BJ (cell line): ENCODE data around the gene ACAD8. TPM values are rescaled to one million over a fixed set of nuclear protein-coding genes. Genes with fewer than 3 reads are reported as not detected.

Experiments used
- CTCF ChIA-PET: fragments of 350-600 bp; formaldehyde crosslinking; extraction: SDS; loops from one replicate; lab custom pipeline; 2021; ENCODE audit warnings: antibody characterized with exemption, inconsistent platforms; lab: Yijun Ruan, JAX
- POLR2A ChIA-PET: fragments of 300-600 bp; sonication (Branson Sonifier 250); formaldehyde crosslinking; extraction: SDS; loops from one replicate; lab custom pipeline; 2021; ENCODE audit warnings: antibody characterized with exemption; lab: Charles Lee
- DNase-seq: peaks from one replicate; pipeline ENCODE4 v3.0.0-alpha.2; 2011; ENCODE audit warnings: low read depth
- H3K27me3 ChIP-seq: 2 replicates; pipeline ENCODE4 v1.6.0; 2011; ENCODE audit warnings: low read length; ENCODE audit not compliant: control insufficient read depth, insufficient read depth
- H3K36me3 ChIP-seq: 2 replicates; pipeline ENCODE4 v1.5.1; 2011; ENCODE audit warnings: low read length; ENCODE audit not compliant: control insufficient read depth, insufficient read depth
- H3K4me3 ChIP-seq: 2 replicates; pipeline ENCODE4 v1.5.1; 2011; ENCODE audit warnings: low read depth, mild to moderate bottlenecking, control low read depth, low read length
- CTCF ChIP-seq: IDR thresholded peaks from 2 replicates; pipeline ENCODE4 v1.5.1; 2011; ENCODE audit warnings: low read depth, mild to moderate bottlenecking, control low read depth, inconsistent platforms, low read length, moderate library complexity; ENCODE audit not compliant: insufficient read depth
- polyA plus RNA-seq: library from polyadenylated mRNA; depleted of rRNA; stranded (reverse); fragments of >200 nt; gene quantifications from 2 replicates; pipeline ENCODE4 v1.2.3, GENCODE V29; 2011

Gene ACAD8
- polyA plus RNA-seq, 1 experiment, result 19.4 TPM

GRCh38 chr11:134264966-134265764 is 11.8 kb downstream of the ACAD8 start:
- ChIA-PET POLR2A (no interaction called here), CTCF (interaction anchor here (0.9 kb wide), 1 partner anchor 32 kb away, joined by 3 read pairs; no protein-coding TSS in a partner anchor)
- no peak for DNase-seq
- Histone ChIP-seq H3K4me3 (no peak overlapping the region), H3K27me3 (no peaks in the 10 kb centered on the region; the same call in none of the 2 replicates), H3K36me3 (peaks cover 9% of the 10 kb centered on the region)
- no peak for TF ChIP-seq CTCF

GRCh38 chr11:134266440-134266839 is 13.1 kb downstream of the ACAD8 start:
- Histone ChIP-seq H3K36me3 (peaks cover 6% of the 10 kb centered on the region), H3K4me3 (no peak overlapping the region), H3K27me3 (peaks cover 2% of the 10 kb centered on the region)
- ChIA-PET CTCF (interaction anchor here (0.9 to 1.3 kb wide), 2 partner anchors 12 to 216 kb away, joined by 3 read pairs; no protein-coding TSS in a partner anchor), POLR2A (no interaction called here)
- TF ChIP-seq CTCF, result no peak
- DNase-seq, result no peak

GRCh38 chr11:134266841-134267251 is 13.5 kb downstream of the ACAD8 start:
- TF ChIP-seq CTCF, result no peak
- POLR2A ChIA-PET, result no interaction called here
- peak; percentile 74 for DNase-seq
- Histone ChIP-seq H3K27me3 (peaks cover 6% of the 10 kb centered on the region), H3K4me3 (no peak overlapping the region), H3K36me3 (peaks cover 6% of the 10 kb centered on the region)
- CTCF ChIA-PET, result interaction anchor here (0.9 to 1.3 kb wide), 2 partner anchors 12 to 217 kb away, joined by 3 read pairs; no protein-coding TSS in a partner anchor

- no peak for TF ChIP-seq CTCF
- Histone ChIP-seq H3K4me3 (no peak overlapping the region), H3K36me3 (peaks cover 3% of the 10 kb centered on the region), H3K27me3 (peaks cover 8% of the 10 kb centered on the region)
- DNase-seq, result no peak
- CTCF ChIA-PET, result no interaction called here
- POLR2A ChIA-PET, result no interaction called here
Observed at GRCh38 chr11:134267461-134267860, 14.1 kb downstream of the ACAD8 start.

- TF ChIP-seq CTCF, result no peak
- Histone ChIP-seq H3K36me3 (peaks cover 1% of the 10 kb centered on the region; the same call in 1 of the 2 replicates), H3K4me3 (no peak overlapping the region), H3K27me3 (peaks cover 12% of the 10 kb centered on the region)
- no peak for DNase-seq
- ChIA-PET CTCF (no interaction called here), POLR2A (no interaction called here)
Observed at GRCh38 chr11:134267966-134268365, 14.6 kb downstream of the ACAD8 start.
